HepG2 (cell line): ENCODE measurements around the gene DENND4B. TPM values are rescaled to one million over a fixed set of nuclear protein-coding genes. Genes with fewer than 3 reads are reported as not detected.

ENCODE experiments used
- SIX1 ChIP-seq: sonication (generic); formaldehyde crosslinking; IDR thresholded peaks from 2 replicates; pipeline ENCODE4 v1.4.0; 2020; ENCODE audit warnings: missing genetic modification reagents, borderline replicate concordance
- SMC3 ChIP-seq: IDR thresholded peaks from 2 replicates; pipeline ENCODE4 v1.6.1; 2011; ENCODE audit warnings: low read length, improper control_type of control experiment
- ZBTB39 ChIP-seq: sonication (generic); formaldehyde crosslinking; IDR thresholded peaks from 2 replicates; pipeline ENCODE4 v1.5.0; 2020; ENCODE audit warnings: missing genetic modification reagents
- ZNF232 ChIP-seq: sonication (generic); formaldehyde crosslinking; IDR thresholded peaks from 2 replicates; pipeline ENCODE4 v1.4.0; 2020; ENCODE audit warnings: missing genetic modification reagents, borderline replicate concordance
- polyA plus RNA-seq, 8 experiments: library from polyadenylated mRNA; depleted of rRNA in 3 of 8; stranded (reverse) in 7 of 8; unstranded in 1 of 8; fragments of >200 nt; fragmentation: Illumina TruSeq in 4 of 8; extraction: Trizol in 4 of 8; gene quantifications; 2 replicates each; pipeline versions ENCODE4 v1.2.1 to v1.2.3, GENCODE V29; 2011 to 2016; ENCODE audit warnings: low read depth in 4 of 8, missing spikeins in 1 of 8, mixed read lengths in 1 of 8; ENCODE audit not compliant: insufficient read depth in 1 of 8
- total RNA-seq, 5 experiments: library from RNA; depleted of rRNA; stranded (reverse); fragments of >200 nt; fragmentation: Illumina TruSeq; extraction: Trizol; gene quantifications; 2 replicates each; pipeline ENCODE4 v1.2.3, GENCODE V29; 2016; ENCODE audit warnings: low read depth in 1 of 5
- TF ChIP-seq, protein P1 (sequence below): sonication (generic); formaldehyde crosslinking; IDR thresholded peaks from 2 replicates; pipeline ENCODE4 v1.8.1; 2023; ENCODE audit warnings: mild to moderate bottlenecking, missing genetic modification reagents
- TF ChIP-seq, protein P2 (sequence below), 2 experiments: fragments of 450-650 bp in 1 of 2; sonication (generic) in 1 of 2; formaldehyde crosslinking in 1 of 2; IDR thresholded peaks; 2 replicates each; pipeline versions ENCODE4 v1.6.1 to v1.8.0; 2016 to 2022; ENCODE audit warnings: antibody characterized with exemption in 1 of 2, mild to moderate bottlenecking in 1 of 2, missing genetic modification reagents in 1 of 2

The DENND4B gene
- total and polyA plus RNA-seq, 2 of the 13 experiments (the other 11 are each of a cell fraction or from before 2014, with no cell fraction given), result 15.1 to 20.3 TPM

DNA sequence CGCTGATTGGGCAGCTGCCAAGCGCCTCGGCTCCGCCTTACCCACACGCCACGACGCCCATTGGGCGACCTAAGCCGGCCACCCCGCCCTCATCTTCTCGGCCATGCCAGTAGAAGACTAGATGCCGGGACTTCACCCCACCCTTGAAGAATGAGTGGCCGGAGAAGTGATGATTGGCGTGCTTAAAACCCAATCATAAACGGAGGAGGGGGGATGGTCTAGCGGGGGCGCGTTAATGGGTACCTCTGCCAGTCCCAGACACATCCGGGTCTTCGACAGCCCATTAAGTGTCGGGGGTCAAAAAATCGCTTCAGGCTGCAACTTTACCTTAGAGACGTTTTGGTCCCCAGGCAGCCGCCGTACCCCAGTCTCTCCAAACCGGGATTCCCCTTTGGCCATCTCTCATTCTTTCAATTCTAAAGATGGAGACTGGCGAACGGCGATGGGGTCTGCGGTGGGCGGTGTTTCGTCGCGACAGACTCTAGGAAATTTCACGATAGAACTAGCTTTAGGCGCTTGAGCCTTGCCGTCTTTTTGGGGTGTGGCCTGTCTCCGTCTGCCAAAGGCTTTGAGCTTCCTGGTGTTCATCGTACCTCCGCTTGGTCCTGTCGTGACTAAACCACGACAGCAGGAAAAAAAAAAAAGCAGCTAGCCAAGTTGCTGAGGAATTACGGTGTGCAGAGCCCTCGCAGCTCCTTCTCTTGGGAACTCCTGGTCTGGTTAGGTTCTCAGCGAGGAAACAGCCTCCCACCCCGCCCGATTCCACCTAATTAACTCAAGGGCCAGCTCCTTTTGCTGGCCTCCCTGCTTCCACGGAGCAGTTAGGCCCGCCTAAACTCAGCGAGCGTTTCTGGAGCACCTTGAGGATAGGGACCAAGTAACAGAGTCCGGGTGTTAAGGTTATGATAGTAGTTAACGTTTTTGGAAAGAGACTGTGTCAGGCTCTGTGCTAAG lies 23.3 kb downstream of the DENND4B start, which contains the start of gene GATAD2B (continued):
- TF ChIP-seq, protein P1, sequence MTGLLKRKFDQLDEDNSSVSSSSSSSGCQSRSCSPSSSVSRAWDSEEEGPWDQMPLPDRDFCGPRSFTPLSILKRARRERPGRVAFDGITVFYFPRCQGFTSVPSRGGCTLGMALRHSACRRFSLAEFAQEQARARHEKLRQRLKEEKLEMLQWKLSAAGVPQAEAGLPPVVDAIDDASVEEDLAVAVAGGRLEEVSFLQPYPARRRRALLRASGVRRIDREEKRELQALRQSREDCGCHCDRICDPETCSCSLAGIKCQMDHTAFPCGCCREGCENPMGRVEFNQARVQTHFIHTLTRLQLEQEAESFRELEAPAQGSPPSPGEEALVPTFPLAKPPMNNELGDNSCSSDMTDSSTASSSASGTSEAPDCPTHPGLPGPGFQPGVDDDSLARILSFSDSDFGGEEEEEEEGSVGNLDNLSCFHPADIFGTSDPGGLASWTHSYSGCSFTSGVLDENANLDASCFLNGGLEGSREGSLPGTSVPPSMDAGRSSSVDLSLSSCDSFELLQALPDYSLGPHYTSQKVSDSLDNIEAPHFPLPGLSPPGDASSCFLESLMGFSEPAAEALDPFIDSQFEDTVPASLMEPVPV, result no peak
- no peak for TF ChIP-seq SMC3
- TF ChIP-seq, protein P2, sequence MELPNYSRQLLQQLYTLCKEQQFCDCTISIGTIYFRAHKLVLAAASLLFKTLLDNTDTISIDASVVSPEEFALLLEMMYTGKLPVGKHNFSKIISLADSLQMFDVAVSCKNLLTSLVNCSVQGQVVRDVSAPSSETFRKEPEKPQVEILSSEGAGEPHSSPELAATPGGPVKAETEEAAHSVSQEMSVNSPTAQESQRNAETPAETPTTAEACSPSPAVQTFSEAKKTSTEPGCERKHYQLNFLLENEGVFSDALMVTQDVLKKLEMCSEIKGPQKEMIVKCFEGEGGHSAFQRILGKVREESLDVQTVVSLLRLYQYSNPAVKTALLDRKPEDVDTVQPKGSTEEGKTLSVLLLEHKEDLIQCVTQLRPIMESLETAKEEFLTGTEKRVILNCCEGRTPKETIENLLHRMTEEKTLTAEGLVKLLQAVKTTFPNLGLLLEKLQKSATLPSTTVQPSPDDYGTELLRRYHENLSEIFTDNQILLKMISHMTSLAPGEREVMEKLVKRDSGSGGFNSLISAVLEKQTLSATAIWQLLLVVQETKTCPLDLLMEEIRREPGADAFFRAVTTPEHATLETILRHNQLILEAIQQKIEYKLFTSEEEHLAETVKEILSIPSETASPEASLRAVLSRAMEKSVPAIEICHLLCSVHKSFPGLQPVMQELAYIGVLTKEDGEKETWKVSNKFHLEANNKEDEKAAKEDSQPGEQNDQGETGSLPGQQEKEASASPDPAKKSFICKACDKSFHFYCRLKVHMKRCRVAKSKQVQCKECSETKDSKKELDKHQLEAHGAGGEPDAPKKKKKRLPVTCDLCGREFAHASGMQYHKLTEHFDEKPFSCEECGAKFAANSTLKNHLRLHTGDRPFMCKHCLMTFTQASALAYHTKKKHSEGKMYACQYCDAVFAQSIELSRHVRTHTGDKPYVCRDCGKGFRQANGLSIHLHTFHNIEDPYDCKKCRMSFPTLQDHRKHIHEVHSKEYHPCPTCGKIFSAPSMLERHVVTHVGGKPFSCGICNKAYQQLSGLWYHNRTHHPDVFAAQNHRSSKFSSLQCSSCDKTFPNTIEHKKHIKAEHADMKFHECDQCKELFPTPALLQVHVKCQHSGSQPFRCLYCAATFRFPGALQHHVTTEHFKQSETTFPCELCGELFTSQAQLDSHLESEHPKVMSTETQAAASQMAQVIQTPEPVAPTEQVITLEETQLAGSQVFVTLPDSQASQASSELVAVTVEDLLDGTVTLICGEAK (IDR thresholded peaks at IDR 0.05), result no peak
- TF ChIP-seq, protein P2 (CRISPR knock-in tag; IDR thresholded peaks at IDR 0.05), result no peak; the same call in 1 of the 2 replicates
- no peak for TF ChIP-seq ZBTB39 (CRISPR knock-in tag)
- no peak for TF ChIP-seq SIX1 (CRISPR knock-in tag)
- TF ChIP-seq ZNF232, result no peak
